GM12875 (cell line): ENCODE results near the gene LPCAT1.

Experiments used
- H3K4me3 ChIP-seq: one replicate; pipeline ENCODE4 v1.5.1; 2011; ENCODE audit warnings: low read depth, low read length, control low read depth
- CTCF ChIP-seq: IDR thresholded peaks from 2 replicates; pipeline ENCODE4 v1.5.1; 2011; ENCODE audit warnings: low read depth, mild to moderate bottlenecking, control low read depth, inconsistent platforms, low read length, moderate library complexity, borderline replicate concordance; ENCODE audit not compliant: insufficient read depth

LPCAT1 gene

GRCh38 chr5:1414311-1415058 lies 109.3 kb downstream of the LPCAT1 start:
- no peak overlapping the region for H3K4me3 ChIP-seq
- TF ChIP-seq CTCF: no peak

- no peak for TF ChIP-seq CTCF
Observed at GRCh38 chr5:1413611-1414241, 110.0 kb downstream of the LPCAT1 start.

GRCh38 chr5:1413211-1413610 lies 110.5 kb downstream of the LPCAT1 start:
- H3K4me3 ChIP-seq: no peak overlapping the region
- TF ChIP-seq CTCF: no peak

More at GRCh38 chr5:1413611-1414241, 110.0 kb downstream of the LPCAT1 start:
- no peak overlapping the region for H3K4me3 ChIP-seq

GRCh38 chr5:1412621-1413020 lies 111.1 kb downstream of the LPCAT1 start:
- no peak for TF ChIP-seq CTCF
- no peak overlapping the region for H3K4me3 ChIP-seq

GRCh38 chr5:1412163-1412562 lies 111.6 kb downstream of the LPCAT1 start:
- no peak overlapping the region for H3K4me3 ChIP-seq
- no peak for TF ChIP-seq CTCF
